GM12878 (cell line): Measurements from ENCODE around the gene GCNT2. TPM values are rescaled to one million over a fixed set of nuclear protein-coding genes. Genes with fewer than 3 reads are reported as not detected.

Experiments
- ATAC-seq: fragments of 200-7000 bp; cut with Tn5 transposase; 3 replicates; pipeline ENCODE4 v1.9.1; 2020; ENCODE audit warnings: mild to moderate bottlenecking, moderate library complexity
- BruUV-seq: library from RNA; stranded (reverse); fragments of 400-500 nt; replicated peaks from 2 replicates; lab custom pipeline; 2021; lab: Mats Ljungman, UMichigan
- CTCF ChIA-PET: fragments of 300-600 bp; sonication (Branson Sonifier 250); formaldehyde crosslinking; extraction: SDS; loops from one replicate; lab custom pipeline; 2021; ENCODE audit warnings: inconsistent platforms; lab: Yijun Ruan, JAX
- POLR2A ChIA-PET: fragments of 350-600 bp; formaldehyde crosslinking; extraction: SDS; loops from one replicate; lab custom pipeline; 2021; ENCODE audit warnings: inconsistent platforms; lab: Charles Lee
- RAD21 ChIA-PET: fragments of 300-600 bp; sonication (Branson Sonifier 250); formaldehyde crosslinking; loops from one replicate; lab custom pipeline; 2023; ENCODE audit warnings: antibody characterized with exemption; ENCODE audit not compliant: unreplicated experiment; lab: Charles Lee
- SMC1A ChIA-PET: fragments of 300-600 bp; sonication (Branson Sonifier 250); formaldehyde crosslinking; loops from one replicate; lab custom pipeline; 2023; ENCODE audit not compliant: unreplicated experiment, uncharacterized antibody; lab: Charles Lee
- DNase-seq: peaks from one replicate; pipeline ENCODE4 v3.0.0-alpha.2; 2011; ENCODE audit warnings: low read depth, low spot score
- FAIRE-seq: peaks from 3 replicates; lab custom pipeline; 2011; peaks lifted over from hg19 to GRCh38; lab: Jason Lieb, UNC
- H2AFZ ChIP-seq: 2 replicates; pipeline ENCODE4 v1.6.0; 2011; ENCODE audit warnings: low read depth, low read length, control low read depth; ENCODE audit not compliant: control insufficient read depth
- H3K27ac ChIP-seq: 2 replicates; pipeline ENCODE4 v1.5.1; 2011; ENCODE audit warnings: control low read depth; ENCODE audit not compliant: control insufficient read depth, insufficient read depth
- H3K27me3 ChIP-seq, 2 experiments: replicated peaks in 1 of 2; 2 replicates each; pipeline versions ENCODE4 v1.6.0 to v1.6.1; 2011; ENCODE audit warnings: low read length in 1 of 2; ENCODE audit not compliant: control insufficient read depth in 2 of 2, insufficient read depth in 2 of 2
- H3K36me3 ChIP-seq, 2 experiments: 2 replicates each; pipeline ENCODE4 v1.5.1; 2011; ENCODE audit warnings: low read length in 1 of 2; ENCODE audit not compliant: control insufficient read depth in 2 of 2, insufficient read depth in 2 of 2
- H3K4me1 ChIP-seq: 2 replicates; pipeline ENCODE4 v1.6.1; 2011; ENCODE audit warnings: mild to moderate bottlenecking, low read length, moderate library complexity, mixed read lengths; ENCODE audit not compliant: control insufficient read depth, insufficient read depth
- H3K4me2 ChIP-seq: 2 replicates; pipeline ENCODE4 v1.6.0; 2011; ENCODE audit warnings: control low read depth; ENCODE audit not compliant: control insufficient read depth, insufficient read depth
- H3K4me3 ChIP-seq: fragments of 200-600 bp; sonication (generic); 2 replicates; pipeline ENCODE4 v1.5.1; 2016
- H3K79me2 ChIP-seq: 2 replicates; pipeline ENCODE4 v1.6.0; 2011; ENCODE audit warnings: low read length; ENCODE audit not compliant: control insufficient read depth, insufficient read depth
- H3K9ac ChIP-seq: 2 replicates; pipeline ENCODE4 v1.8.0; 2011; ENCODE audit warnings: low read length, control low read depth, mixed read lengths; ENCODE audit not compliant: control insufficient read depth, insufficient read depth
- H3K9me3 ChIP-seq: replicated peaks from 3 replicates; pipeline ENCODE4 v1.5.1; 2011; ENCODE audit warnings: mild to moderate bottlenecking, low read length; ENCODE audit not compliant: control insufficient read depth, insufficient read depth
- H4K20me1 ChIP-seq: 2 replicates; pipeline ENCODE4 v1.6.0; 2011; ENCODE audit not compliant: control insufficient read depth, insufficient read depth
- NFYA ChIP-seq: IDR thresholded peaks from 2 replicates; pipeline ENCODE4 v1.6.1; 2011; ENCODE audit warnings: low read depth, mild to moderate bottlenecking, low read length, improper control_type of control experiment, borderline replicate concordance
- PRDM15 ChIP-seq: fragments of 450-650 bp; formaldehyde crosslinking; IDR thresholded peaks from 2 replicates; pipeline ENCODE4 v1.4.0; 2020; ENCODE audit warnings: mild to moderate bottlenecking, moderate library complexity
- SPI1 ChIP-seq: IDR thresholded peaks from 2 replicates; pipeline ENCODE4 v1.6.1; 2011; ENCODE audit warnings: low read depth, mild to moderate bottlenecking, low read length, moderate library complexity, borderline replicate concordance; ENCODE audit not compliant: insufficient read depth
- WGBS: methylation state at CpG from one replicate; pipeline ENCODE4 v1.1.6; 2016; ENCODE audit warnings: low lambda C conversion rate; ENCODE audit not compliant: insufficient replicate concordance, insufficient coverage; ENCODE audit errors: missing lambda C conversion rate; 5-methylcytosine and 5-hydroxymethylcytosine counted together
- in situ Hi-C: fragments of 300-500 bp; cut with MboI; formaldehyde crosslinking; loops from 9 replicates; pipeline ENCODE4 v1.14.3; 2018; ENCODE audit warnings: mixed read lengths
- intact Hi-C: fragments of 100-400 bp; cut with micrococcal nuclease; formaldehyde crosslinking; loops from one replicate; pipeline ENCODE4 v1.14.2; 2022; ENCODE audit not compliant: unreplicated experiment
- polyA plus RNA-seq, 11 experiments: library from polyadenylated mRNA; depleted of rRNA in 4 of 11; unstranded in 6 of 11; stranded (reverse) in 5 of 11; fragments of >200 nt; fragmentation: Nextera tagmentation in 4 of 11; fragmentation: Illumina TruSeq in 1 of 11; extraction: Ambion mirVana in 4 of 11; extraction: Trizol in 1 of 11; gene quantifications; 1 replicate in 1 of 11; 2 replicates in 10 of 11; pipeline versions ENCODE4 v1.2.1 to v1.2.3, GENCODE V29; 2011 to 2016; ENCODE audit warnings: inconsistent platforms in 2 of 11, missing spikeins in 2 of 11, low read depth in 1 of 11
- total RNA-seq, 4 experiments: library from RNA; depleted of rRNA in 3 of 4; stranded (reverse); fragments of >200 nt in 3 of 4; fragmentation: Illumina TruSeq in 1 of 4; extraction: Trizol in 1 of 4; gene quantifications; 2 replicates each; pipeline versions ENCODE4 v1.2.1 to v1.2.3, GENCODE V29; 2013 to 2021

GCNT2 gene
- total and polyA plus RNA-seq, 10 of the 15 experiments (the other 5 are each of a cell fraction or from before 2014, with no cell fraction given) = 5.0 to 21.6 (median 11.9) TPM

- SMC1A ChIA-PET = interaction anchor here (1.4 to 1.6 kb wide), 3 partner anchors 10 to 20 kb away, joined by 4 to 8 read pairs (median 4); no protein-coding TSS in a partner anchor
- peak overlapping the region; percentile 8 for H3K9ac ChIP-seq
- RAD21 ChIA-PET = interaction anchor here (0.6 to 1.3 kb wide), 2 partner anchors 9 to 126 kb away, joined by 4 read pairs; no protein-coding TSS in a partner anchor
- H3K9me3 ChIP-seq = no peaks in the 10 kb centered on the region
- peaks cover 14% of the 10 kb centered on the region for H3K4me1 ChIP-seq
- TF ChIP-seq NFYA = no peak
- peak; percentile 40; the same call in 1 of the 2 replicates for TF ChIP-seq SPI1
- TF ChIP-seq PRDM15 (CRISPR knock-in tag) = no peak
- H3K27me3 ChIP-seq = no peaks in the 10 kb centered on the region
- DNase-seq = no peak
- peak overlapping the region; percentile 53; the same call in 1 of the 2 replicates for H3K27ac ChIP-seq
- FAIRE-seq = no peak
- CTCF ChIA-PET = interaction anchor here (0.6 to 1.1 kb wide), 3 partner anchors 10 to 13 kb away, joined by 3 to 6 read pairs (median 3); no protein-coding TSS in a partner anchor
- peak overlapping the region; percentile 81 for H3K4me2 ChIP-seq
- in situ Hi-C loops = no loop called here
- H3K4me3 ChIP-seq = peak overlapping the region; percentile 31; the same call in 1 of the 2 replicates
- WGBS = 18% methylated on average over 2 of the region's 2 CpGs
- ATAC-seq = peak; percentile 50
- BruUV-seq = no TSS peak
- no peaks in the 10 kb centered on the region for H4K20me1 ChIP-seq
- intact Hi-C loops = no loop called here
- no peaks in the 10 kb centered on the region for H3K36me3 ChIP-seq
- no peaks in the 10 kb centered on the region for H3K79me2 ChIP-seq
- POLR2A ChIA-PET = interaction anchor here (0.7 to 1.0 kb wide), 3 partner anchors 8 to 205 kb away, joined by 3 to 5 read pairs (median 3); no protein-coding TSS in a partner anchor
- peak overlapping the region; percentile 91 for H2AFZ ChIP-seq
Measured at GRCh38 chr6:10520468-10520867, 683 bp upstream of the GCNT2 start.
